ENCODE measurements around the gene RAP2B. TPM values are rescaled to one million over a fixed set of nuclear protein-coding genes. Genes with fewer than 3 reads are reported as not detected.

RAP2B gene
- total RNA-seq, 2 donors from 2014 or later, result 12.1 to 13.6 TPM

GRCh38 chr3:153165261-153165681 lies 3.2 kb downstream of the RAP2B start:
- peaks cover 49 to 61% of the 10 kb centered on the region in 2 donors for H3K4me1 Mint-ChIP-seq (ENCODE audit: low read depth in 2 of 2)
- no peaks in the 10 kb centered on the region for H3K27me3 Mint-ChIP-seq
- peak overlapping the region; percentile 98 for H3K4me3 Mint-ChIP-seq
- no peaks in the 10 kb centered on the region for H3K36me3 Mint-ChIP-seq
- H3K9me3 Mint-ChIP-seq, result no peaks in the 10 kb centered on the region
- ATAC-seq (no peak), DNase-seq (ENCODE audit: low spot score) (no peak)
- H3K27ac Mint-ChIP-seq, result peak overlapping the region; percentile 79 to 88

- peak; percentile 62 for DNase-seq (ENCODE audit: low spot score)
- ATAC-seq, result no peak
- Mint-ChIP-seq H3K27me3 (no peaks in the 10 kb centered on the region), H3K4me1 (ENCODE audit: low read depth in 2 of 2) (peaks cover 44 to 56% of the 10 kb centered on the region in 2 donors), H3K27ac (peak overlapping the region; percentile 79 to 88), H3K36me3 (no peaks in the 10 kb centered on the region), H3K4me3 (peak overlapping the region; percentile 98), H3K9me3 (no peaks in the 10 kb centered on the region)
These were observed 4.2 kb downstream of the RAP2B start for GRCh38 chr3:153166206-153166605.

GRCh38 chr3:153166796-153167195 lies 4.8 kb downstream of the RAP2B start:
- Mint-ChIP-seq H3K36me3 (no peaks in the 10 kb centered on the region), H3K27ac (peak overlapping the region; percentile 79 to 88)
- no peak for ATAC-seq

GRCh38 chr3:153169793-153170383 lies 7.9 kb downstream of the RAP2B start:
- H3K36me3 Mint-ChIP-seq, result no peaks in the 10 kb centered on the region
- H3K27ac Mint-ChIP-seq, result peak overlapping the region in 1 of 2 donors; percentile 48
- H3K27me3 Mint-ChIP-seq, result no peaks in the 10 kb centered on the region
- ATAC-seq, result no peak
- no peak overlapping the region for H3K4me3 Mint-ChIP-seq
- no peak for DNase-seq (ENCODE audit: low spot score)
- no peaks in the 10 kb centered on the region for H3K9me3 Mint-ChIP-seq
- H3K4me1 Mint-ChIP-seq (ENCODE audit: low read depth in 2 of 2), result peaks cover 46 to 48% of the 10 kb centered on the region in 2 donors

More at GRCh38 chr3:153166796-153167195, 4.8 kb downstream of the RAP2B start:
- H3K27me3 Mint-ChIP-seq, result no peaks in the 10 kb centered on the region
- peak overlapping the region; percentile 98 for H3K4me3 Mint-ChIP-seq
- H3K9me3 Mint-ChIP-seq, result no peaks in the 10 kb centered on the region
- no peak for DNase-seq (ENCODE audit: low spot score)
- peaks cover 44 to 56% of the 10 kb centered on the region in 2 donors for H3K4me1 Mint-ChIP-seq (ENCODE audit: low read depth in 2 of 2)

GRCh38 chr3:153171256-153171655 lies 9.2 kb downstream of the RAP2B start:
- no peak overlapping the region for H3K27ac Mint-ChIP-seq
- H3K4me3 Mint-ChIP-seq, result no peak overlapping the region
- H3K36me3 Mint-ChIP-seq, result no peaks in the 10 kb centered on the region
- no peaks in the 10 kb centered on the region for H3K27me3 Mint-ChIP-seq
- no peak for ATAC-seq
- DNase-seq (ENCODE audit: low spot score), result no peak
- no peaks in the 10 kb centered on the region for H3K9me3 Mint-ChIP-seq
- peaks cover 38 to 39% of the 10 kb centered on the region in 2 donors for H3K4me1 Mint-ChIP-seq (ENCODE audit: low read depth in 2 of 2)

GRCh38 chr3:153171918-153172317 lies 9.9 kb downstream of the RAP2B start:
- H3K27me3 Mint-ChIP-seq, result no peaks in the 10 kb centered on the region
- H3K4me1 Mint-ChIP-seq (ENCODE audit: low read depth in 2 of 2), result peaks cover 31 to 32% of the 10 kb centered on the region in 2 donors
- H3K27ac Mint-ChIP-seq, result no peak overlapping the region
- no peak overlapping the region for H3K4me3 Mint-ChIP-seq
- no peaks in the 10 kb centered on the region for H3K36me3 Mint-ChIP-seq
- DNase-seq (ENCODE audit: low spot score) (no peak), ATAC-seq (no peak)
- no peaks in the 10 kb centered on the region for H3K9me3 Mint-ChIP-seq

GRCh38 chr3:153172796-153173757 lies 11.1 kb downstream of the RAP2B start:
- Mint-ChIP-seq H3K27me3 (no peaks in the 10 kb centered on the region), H3K36me3 (no peaks in the 10 kb centered on the region), H3K27ac (peak overlapping the region in 1 of 2 donors; percentile 4), H3K4me1 (ENCODE audit: low read depth in 2 of 2) (peaks cover 21 to 26% of the 10 kb centered on the region in 2 donors), H3K9me3 (no peaks in the 10 kb centered on the region), H3K4me3 (no peak overlapping the region)
- DNase-seq (ENCODE audit: low spot score), result no peak
- ATAC-seq, result no peak

GRCh38 chr3:153173758-153174516 lies 11.9 kb downstream of the RAP2B start:
- DNase-seq (ENCODE audit: low spot score), result no peak
- H3K4me3 Mint-ChIP-seq, result no peak overlapping the region
- peaks cover 20 to 26% of the 10 kb centered on the region in 2 donors for H3K4me1 Mint-ChIP-seq (ENCODE audit: low read depth in 2 of 2)
- no peaks in the 10 kb centered on the region for H3K27me3 Mint-ChIP-seq
- ATAC-seq, result no peak
- H3K27ac Mint-ChIP-seq, result peak overlapping the region in 1 of 2 donors; percentile 4
- H3K9me3 Mint-ChIP-seq, result no peaks in the 10 kb centered on the region
- no peaks in the 10 kb centered on the region for H3K36me3 Mint-ChIP-seq

GRCh38 chr3:153176197-153176596 lies 14.2 kb downstream of the RAP2B start:
- Mint-ChIP-seq H3K9me3 (no peaks in the 10 kb centered on the region), H3K4me1 (ENCODE audit: low read depth in 2 of 2) (peaks cover 15 to 22% of the 10 kb centered on the region in 2 donors), H3K4me3 (no peak overlapping the region), H3K36me3 (no peaks in the 10 kb centered on the region), H3K27me3 (no peaks in the 10 kb centered on the region), H3K27ac (no peak overlapping the region)
- ATAC-seq (no peak), DNase-seq (ENCODE audit: low spot score) (no peak)

GRCh38 chr3:153180860-153181372 lies 18.9 kb downstream of the RAP2B start:
- H3K4me1 Mint-ChIP-seq (ENCODE audit: low read depth in 2 of 2), result peaks cover 5 to 9% of the 10 kb centered on the region in 2 donors
- H3K4me3 Mint-ChIP-seq, result no peak overlapping the region
- no peak overlapping the region for H3K27ac Mint-ChIP-seq
- no peak for DNase-seq (ENCODE audit: low spot score)
- H3K36me3 Mint-ChIP-seq, result no peaks in the 10 kb centered on the region
- ATAC-seq, result no peak
- H3K27me3 Mint-ChIP-seq, result no peaks in the 10 kb centered on the region
- no peaks in the 10 kb centered on the region for H3K9me3 Mint-ChIP-seq

GRCh38 chr3:153182501-153183293 lies 20.7 kb downstream of the RAP2B start:
- Mint-ChIP-seq H3K9me3 (no peaks in the 10 kb centered on the region), H3K36me3 (no peaks in the 10 kb centered on the region), H3K27ac (no peak overlapping the region), H3K4me3 (no peak overlapping the region), H3K27me3 (no peaks in the 10 kb centered on the region), H3K4me1 (ENCODE audit: low read depth in 2 of 2) (peaks cover 5 to 9% of the 10 kb centered on the region in 2 donors)
- DNase-seq (ENCODE audit: low spot score) (no peak), ATAC-seq (no peak)

GRCh38 chr3:153190923-153191322 lies 28.9 kb downstream of the RAP2B start:
- DNase-seq (ENCODE audit: low spot score) (no peak), ATAC-seq (no peak)
- Mint-ChIP-seq H3K4me3 (no peak overlapping the region), H3K27me3 (no peaks in the 10 kb centered on the region), H3K27ac (no peak overlapping the region), H3K36me3 (no peaks in the 10 kb centered on the region), H3K4me1 (ENCODE audit: low read depth in 2 of 2) (no peaks in the 10 kb centered on the region), H3K9me3 (no peaks in the 10 kb centered on the region)

- no peak for ATAC-seq
- Mint-ChIP-seq H3K36me3 (no peaks in the 10 kb centered on the region), H3K9me3 (no peaks in the 10 kb centered on the region), H3K4me3 (no peak overlapping the region), H3K27me3 (no peaks in the 10 kb centered on the region), H3K4me1 (ENCODE audit: low read depth in 2 of 2) (no peaks in the 10 kb centered on the region), H3K27ac (no peak overlapping the region)
- DNase-seq (ENCODE audit: low spot score), result no peak
These were observed 30.3 kb downstream of the RAP2B start for GRCh38 chr3:153192327-153192726.

Measured in natural killer cell treated with Interleukin-12 subunit alpha and Interleukin-12 subunit beta and Interleukin-15 and Interleukin-18, amount 100 ng/mL, for 72 hours (primary cell).